HG02642 (cell line): ENCODE results near the gene SETDB2.

Experiments
- ATAC-seq: cut with Tn5 transposase; IDR thresholded peaks from one replicate; pipeline ENCODE4 v1.9.1; 2021; ENCODE audit warnings: mild to moderate bottlenecking; ENCODE audit not compliant: unreplicated experiment, poor library complexity

The SETDB2 gene, protein sequence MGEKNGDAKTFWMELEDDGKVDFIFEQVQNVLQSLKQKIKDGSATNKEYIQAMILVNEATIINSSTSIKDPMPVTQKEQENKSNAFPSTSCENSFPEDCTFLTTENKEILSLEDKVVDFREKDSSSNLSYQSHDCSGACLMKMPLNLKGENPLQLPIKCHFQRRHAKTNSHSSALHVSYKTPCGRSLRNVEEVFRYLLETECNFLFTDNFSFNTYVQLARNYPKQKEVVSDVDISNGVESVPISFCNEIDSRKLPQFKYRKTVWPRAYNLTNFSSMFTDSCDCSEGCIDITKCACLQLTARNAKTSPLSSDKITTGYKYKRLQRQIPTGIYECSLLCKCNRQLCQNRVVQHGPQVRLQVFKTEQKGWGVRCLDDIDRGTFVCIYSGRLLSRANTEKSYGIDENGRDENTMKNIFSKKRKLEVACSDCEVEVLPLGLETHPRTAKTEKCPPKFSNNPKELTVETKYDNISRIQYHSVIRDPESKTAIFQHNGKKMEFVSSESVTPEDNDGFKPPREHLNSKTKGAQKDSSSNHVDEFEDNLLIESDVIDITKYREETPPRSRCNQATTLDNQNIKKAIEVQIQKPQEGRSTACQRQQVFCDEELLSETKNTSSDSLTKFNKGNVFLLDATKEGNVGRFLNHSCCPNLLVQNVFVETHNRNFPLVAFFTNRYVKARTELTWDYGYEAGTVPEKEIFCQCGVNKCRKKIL

DNA sequence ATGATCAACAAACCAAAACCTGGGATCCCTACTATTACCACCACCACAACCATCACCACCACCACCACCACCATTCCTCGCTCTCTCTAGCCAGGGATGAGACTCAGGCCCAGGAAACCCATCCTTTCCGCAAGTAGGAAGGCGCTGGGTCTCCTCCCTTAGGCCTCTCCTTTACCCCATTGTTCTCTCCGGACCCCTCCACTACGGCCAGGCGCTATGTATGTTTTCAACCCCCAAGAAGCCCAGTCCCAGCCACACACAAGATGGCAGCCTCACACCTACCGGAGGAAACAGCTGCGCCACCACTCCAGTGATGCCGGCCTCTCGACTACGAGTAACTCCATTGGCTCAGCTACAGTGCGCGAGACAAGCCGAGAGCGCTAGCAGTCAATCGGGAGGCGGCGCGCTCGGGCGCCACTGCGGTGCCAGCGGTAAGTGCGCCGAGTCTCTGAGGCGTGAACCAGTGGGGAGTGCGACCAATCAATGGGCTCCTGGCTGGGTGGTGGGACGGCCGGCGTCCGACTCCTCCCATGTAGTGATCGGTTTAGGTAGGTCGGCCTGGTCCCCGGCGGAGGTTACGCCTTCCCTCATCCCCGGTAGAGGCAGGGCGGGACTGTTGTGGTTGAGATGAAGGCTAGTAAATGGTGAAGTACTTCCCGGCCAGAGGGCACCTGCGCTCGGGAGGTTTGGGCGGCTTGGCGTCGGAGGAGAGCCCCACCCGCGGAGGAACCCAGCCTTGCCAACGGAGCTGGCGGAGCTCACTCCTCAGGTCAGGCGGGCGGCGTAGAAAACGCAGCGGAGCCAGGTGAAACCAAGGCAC lies at the start of gene SETDB2, which contains the start of gene CAB39L:
TSS of gene SETDB2 (plus strand) at position 571 of the 820 bp plus-strand sequence. CDS start 7,620 bp downstream, outside the sequence.
TSS of gene CAB39L (minus strand) at position 361 of the 820 bp plus-strand sequence. CDS start 61,154 bp downstream, outside the sequence.
- ATAC-seq, result peak; percentile 96

DNA sequence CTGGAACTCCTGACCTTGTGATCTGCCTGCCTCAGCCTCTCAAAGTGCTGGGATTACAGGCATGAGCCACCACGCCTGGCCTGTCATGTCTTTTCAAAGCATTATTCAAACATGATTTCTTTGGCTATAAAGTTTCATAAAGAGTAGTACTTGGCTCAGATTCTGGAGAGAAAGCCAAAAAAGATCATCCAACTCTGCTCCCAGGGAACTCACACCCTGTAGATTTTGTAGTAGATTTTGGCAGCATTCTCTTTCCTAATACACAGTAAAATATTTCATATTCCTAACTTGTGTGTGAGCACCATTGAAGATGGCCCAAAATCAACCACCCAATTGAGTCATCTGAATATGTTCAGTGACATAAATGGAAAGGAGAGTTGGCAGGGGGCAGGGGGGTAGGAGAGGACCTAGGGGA lies 48.6 kb upstream of the SETDB2 start:
- no peak for ATAC-seq

DNA sequence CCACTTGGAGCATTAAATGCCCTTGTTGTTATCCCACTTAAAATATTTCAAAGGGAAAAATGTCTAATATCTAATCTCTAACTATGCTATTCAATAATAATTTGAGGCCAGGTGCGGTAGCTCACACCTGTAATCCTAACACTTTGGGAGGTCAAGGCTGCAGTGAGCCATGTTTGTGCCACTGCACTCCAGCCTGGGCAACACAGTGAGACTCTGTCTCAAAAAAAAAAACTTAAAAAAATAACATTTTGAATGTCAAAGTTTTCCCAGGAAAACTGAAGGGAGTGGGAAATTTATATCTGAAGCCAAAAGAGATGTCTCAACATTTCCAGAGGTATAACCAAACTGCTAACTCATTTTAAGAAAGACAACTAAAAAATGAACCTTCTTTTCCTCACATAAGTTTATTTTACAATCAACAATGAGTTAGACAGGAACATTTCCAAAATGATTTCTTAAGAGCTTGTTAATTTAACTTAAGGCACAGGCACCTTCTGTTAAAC lies 48.1 kb upstream of the SETDB2 start:
- ATAC-seq, result no peak

DNA sequence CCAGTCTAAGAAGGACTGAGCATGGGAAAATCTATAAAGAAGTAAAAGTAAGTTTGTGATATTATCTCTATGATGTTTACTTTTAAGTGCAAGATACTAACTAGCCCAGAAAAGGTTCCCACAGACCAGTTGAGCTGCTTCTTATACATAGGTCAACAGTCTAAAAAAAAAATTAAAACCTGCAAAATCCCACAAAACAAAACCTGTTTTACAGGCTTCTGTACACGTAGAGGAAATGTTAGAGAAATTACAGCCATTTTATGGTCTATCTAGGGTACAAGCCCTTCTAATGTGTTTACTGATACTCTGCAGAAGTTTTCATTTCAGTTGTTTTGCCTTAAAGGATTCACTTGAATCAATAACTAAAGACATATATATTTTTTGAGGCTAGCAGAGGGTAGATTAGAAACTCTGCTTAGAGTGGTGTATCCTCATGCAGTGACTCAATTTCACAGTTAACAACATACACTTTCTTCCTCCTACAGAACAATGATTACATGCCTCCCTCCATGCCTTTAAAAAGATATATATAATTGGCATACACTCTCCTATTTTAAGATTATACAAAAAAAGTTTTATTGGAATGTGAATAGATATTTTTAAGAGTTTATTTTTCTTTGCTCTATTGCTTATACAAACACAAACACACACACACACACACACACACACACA lies 44.1 kb upstream of the SETDB2 start:
- no peak for ATAC-seq

DNA sequence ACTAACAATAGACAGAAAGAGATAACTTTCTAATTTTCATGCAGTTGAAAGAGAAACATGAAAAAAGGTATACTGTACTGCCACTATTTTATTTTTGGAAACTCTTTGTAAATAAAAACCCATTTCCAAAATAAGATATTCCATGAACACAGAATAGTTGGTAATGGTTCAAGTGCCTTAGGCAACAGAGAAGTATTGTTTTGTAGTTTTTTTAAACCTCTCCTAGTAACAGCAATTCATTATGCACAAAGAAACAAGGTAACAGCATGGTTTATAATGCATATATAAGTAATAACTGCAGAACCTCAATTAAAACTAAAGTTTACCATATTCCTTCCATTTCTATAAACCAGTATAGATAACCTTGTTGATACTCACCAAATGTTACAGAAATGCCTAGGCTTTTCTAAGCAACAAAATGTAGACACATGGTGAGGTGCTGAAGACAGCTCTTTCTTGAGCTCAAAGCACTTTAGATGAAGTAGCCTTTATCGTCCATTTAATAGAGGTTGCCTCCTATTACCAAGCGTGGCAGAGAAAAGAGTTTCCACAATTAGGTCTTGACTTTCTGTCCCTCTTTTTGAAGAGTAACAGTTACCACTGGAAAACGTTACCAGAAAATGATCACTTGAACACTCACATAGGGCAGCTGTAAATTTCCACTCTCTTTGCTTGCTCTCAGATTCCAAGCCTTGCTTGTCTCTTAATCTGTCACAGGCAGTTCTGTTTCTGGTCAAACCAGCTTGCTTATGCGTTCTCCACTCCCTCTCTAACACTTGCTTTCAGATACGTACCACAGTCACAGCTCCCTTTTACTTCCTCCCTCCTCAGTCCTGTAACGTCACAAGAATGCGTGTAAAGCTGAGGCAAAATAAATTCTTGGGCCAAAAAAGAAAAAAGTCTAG lies 43.1 kb upstream of the SETDB2 start:
- no peak for ATAC-seq

DNA sequence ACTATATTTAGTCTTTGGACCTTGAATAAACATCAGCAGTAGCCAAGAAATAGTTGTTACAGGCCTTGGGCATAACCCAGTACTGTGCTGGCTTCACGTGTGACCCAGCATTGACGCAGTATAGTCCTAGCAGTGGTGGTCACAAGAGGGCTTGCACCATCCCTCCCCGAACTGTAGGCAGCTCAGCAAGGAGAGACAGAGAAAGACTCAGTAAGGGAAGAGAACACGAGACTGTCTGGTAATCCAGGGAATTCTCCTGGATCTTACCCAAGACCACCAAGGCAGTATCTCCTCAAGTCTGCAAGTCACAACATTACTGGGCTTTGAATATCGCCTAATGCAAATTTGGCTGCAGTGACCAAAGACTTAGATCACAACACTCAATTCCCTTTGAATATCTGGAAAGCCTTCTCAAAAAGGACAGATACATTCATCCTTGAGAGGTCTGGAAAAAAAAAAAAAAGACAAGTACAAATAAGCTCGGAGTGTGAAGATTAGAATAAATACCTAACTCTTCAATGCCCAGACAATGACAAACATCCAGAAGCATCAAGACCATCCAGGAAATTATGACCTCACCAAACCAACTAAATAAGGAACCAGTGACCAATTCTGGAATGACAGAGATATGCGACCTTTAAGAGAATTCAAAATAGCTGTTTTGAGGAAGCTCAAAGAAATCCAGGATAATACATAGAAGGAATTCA lies 39.9 kb upstream of the SETDB2 start:
- ATAC-seq, result no peak

DNA sequence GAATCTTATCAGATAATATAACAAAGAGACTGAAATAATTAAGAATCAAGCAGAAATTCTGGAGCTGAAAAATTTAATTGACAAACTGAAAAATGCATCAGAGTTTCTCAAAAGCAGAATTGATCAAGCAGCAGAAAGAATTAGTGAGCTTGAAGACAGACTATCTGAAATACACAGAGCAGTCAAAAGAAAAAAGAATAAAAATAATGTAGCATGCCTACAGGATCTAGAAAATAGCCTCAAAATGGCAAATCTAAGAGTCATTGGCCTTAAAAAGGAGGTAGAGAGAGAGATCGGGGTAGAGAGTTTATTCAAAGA lies 39.4 kb upstream of the SETDB2 start:
- no peak for ATAC-seq

DNA sequence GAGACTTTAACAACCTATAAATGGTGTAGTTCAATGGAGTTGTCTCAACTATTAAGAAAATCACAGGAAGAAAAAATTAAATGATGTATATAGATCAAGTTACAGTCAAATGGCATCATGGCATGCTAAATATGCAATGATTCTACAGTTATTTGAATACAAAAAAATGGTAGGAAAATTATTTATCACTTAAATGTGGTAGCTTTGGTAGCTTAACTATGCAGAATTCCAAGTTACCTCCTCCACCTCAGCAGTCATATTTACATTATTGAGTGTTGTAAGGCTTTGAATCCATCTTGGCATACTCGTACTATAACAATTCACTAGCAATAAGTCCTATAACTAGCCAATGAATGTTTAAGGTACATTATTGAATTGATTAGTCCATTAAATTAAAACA lies 37.0 kb upstream of the SETDB2 start:
- ATAC-seq, result no peak

DNA sequence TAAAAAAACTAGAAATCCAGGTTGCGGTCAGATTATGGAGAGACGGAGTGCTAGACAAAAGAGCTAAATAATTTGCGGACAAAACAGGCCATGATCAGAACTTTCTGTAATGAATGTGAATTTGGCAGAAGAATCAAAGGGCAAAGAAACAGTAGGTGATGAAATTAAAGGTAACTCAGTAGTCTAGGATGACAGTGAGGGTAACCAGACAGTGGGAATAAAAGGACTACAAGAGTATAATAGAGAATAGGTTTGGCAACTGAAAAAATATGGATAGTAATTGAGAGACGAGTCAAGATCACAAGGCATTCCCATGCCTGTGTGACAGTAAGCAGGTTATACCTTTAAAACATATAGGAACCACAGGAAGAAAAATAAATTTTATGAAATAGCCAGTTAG lies 36.1 kb upstream of the SETDB2 start:
- no peak for ATAC-seq

DNA sequence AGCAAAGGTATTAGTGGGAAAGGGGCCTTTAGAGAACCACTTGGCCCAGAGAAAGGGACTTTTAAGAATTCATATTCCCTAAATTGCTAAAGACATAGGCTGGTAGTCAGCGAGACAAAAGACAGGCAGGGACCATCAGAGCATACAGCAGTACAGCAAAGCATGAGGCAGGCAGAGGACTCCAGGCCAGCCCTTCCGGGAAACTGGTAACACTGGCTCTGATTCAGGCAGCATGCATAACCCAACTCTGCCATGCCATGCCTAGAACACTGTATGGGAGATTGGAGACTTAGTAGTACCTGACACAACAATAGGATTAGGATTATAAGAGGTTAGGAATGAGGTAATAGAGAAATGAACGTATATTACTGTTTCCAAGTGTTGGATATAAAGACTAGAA lies 35.1 kb upstream of the SETDB2 start:
- ATAC-seq, result no peak

DNA sequence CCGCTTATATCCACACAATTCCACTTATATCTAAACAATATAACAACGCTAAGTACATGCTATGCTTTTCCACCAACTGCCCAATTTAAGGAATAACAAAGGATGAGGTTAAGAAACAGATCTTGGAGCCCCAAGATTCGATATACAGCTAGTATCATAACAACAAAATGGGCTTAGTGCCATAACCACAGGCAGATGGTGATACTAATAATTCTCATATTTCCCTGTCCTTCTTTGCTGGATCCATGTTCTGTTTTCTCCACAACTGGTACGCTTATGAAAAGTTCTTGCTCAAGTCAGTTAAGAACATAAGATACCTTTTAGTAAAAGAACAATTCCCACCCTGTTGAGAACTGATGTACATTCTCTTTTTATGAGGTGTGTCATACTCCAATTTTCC lies 34.1 kb upstream of the SETDB2 start:
- ATAC-seq, result no peak

DNA sequence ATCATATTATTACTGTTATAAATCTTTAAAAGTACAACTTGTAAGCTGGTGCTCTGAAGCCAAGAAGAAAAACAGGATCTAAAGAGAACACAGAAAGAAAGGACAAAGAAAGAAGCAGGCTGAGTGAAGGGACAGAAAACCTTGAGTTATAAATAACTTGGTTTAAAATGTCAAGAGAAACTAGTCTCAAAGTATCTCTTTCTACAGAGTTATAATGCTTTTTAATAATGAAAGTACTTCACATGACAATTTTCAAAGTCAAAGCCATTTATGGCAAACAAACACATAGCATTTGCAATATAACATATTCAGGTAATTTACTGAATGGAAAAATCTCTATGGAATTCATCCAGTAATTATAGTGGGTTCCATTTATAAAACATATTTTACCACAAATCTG lies 33.6 kb upstream of the SETDB2 start:
- no peak for ATAC-seq

DNA sequence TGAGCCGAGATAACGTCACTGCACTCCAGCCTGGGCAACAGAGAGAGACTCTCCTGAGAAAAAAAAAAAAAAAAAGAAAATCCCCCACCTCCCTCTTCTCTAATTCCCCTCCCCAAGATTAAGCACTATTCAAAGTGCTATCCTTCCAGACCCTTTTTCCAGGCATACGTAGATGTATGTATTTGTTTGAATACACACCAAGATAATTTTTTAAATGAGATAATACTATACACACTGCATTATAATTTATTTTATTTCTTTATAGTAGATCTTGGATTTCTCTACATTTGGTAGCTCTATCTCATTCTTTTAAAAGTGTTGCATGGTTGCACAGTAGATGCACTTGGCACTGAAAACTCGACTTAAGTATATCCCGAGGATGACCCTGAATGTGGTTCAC lies 32.7 kb upstream of the SETDB2 start:
- no peak for ATAC-seq

DNA sequence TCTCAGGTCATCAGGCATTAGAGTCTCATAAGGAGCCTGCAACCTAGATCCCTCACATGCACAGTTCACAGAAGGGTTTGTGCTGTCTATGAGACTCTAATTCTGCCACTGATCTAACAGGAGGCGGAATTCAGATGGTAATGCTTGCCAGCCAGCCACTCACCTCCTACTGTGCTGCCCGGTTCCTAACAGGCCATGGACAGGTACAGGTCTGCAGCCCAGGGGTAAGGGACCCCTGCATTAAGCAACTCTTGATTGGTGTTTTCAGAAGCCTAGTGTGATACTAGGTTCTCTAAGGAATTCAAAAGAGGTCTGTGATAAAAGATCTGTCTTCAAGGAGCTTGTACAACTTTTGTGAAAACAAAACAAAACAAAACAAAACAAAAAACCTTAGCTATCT lies 31.3 kb upstream of the SETDB2 start:
- no peak for ATAC-seq

DNA sequence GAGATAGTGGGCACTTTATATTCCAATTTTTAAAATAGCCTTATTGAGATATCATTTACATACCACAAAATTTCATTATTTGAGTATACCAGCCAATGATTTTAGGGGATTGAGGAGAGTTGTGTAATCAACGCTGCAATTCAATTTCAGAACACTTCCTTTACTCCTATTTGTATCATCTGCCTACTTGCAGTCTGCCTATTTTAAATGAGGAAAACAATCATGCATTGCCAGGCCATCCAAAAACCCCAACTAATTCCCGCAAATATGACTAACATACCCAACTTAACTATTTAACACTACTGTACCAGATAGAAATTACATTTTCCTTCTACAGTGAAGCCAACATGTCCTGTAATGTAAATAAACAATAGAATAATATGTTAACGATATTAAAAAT lies 26.9 kb upstream of the SETDB2 start:
- ATAC-seq, result no peak

DNA sequence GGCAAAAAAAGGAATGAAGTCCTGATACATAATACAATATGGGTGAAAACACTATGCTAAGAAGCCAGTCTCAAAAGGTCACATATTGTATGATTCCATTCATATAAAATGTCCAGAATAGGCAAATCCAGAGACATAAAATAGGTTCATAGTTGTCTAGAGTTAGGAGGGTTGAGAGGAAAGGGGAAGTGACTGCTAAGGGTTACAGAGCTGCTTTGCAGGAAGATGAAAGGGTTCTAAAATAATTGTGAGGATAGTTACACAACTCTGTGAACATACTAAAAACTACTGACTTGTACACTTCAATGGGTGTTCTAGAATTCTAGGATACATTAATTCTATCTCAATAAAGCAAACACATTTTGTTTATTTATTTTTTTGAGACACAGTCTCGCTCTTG lies 25.9 kb upstream of the SETDB2 start:
- ATAC-seq, result no peak

DNA sequence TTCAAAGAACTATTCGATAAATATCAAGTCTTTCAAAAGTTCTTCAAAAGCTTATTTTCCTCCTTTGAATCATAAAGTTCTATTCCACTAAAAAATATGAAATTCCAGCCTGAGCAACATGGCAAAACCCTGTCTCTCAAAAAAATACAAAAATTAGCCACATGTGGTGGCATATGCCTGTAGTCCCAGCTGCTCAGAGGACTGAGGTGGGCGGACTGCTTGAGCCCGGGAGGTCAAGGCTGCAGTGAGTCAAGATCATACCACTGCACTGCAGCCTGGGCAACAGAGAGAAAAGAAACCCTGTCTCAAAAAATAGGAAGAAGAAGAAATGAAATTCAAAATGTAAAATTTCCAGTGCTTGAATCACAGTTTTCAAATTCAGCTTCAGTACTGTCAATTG lies 24.8 kb upstream of the SETDB2 start:
- no peak for ATAC-seq

DNA sequence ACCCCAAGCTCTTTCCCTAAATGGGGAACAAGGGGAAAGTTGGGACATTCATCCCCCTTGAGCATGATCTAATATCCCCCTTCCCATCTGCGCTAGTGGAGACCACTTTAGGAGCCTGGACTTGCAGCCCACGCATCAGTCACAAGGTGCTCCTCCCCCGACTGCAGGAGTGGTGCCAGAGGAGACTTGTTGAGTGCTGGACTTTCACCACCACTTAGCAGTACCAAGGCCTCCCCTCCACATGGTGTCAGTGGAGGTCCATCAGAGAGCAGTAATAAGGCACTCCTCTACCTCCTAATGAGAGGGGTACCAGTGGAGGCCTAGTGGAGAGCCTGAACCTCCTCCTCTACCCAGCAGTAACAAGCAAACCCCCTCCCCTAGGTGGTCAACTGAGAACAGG lies 22.7 kb upstream of the SETDB2 start:
- ATAC-seq, result peak; percentile 76
